Fibroblast of pulmonary artery (primary cell): ENCODE results near the gene DOCK10.

Source experiments
- DNase-seq: peaks from one replicate; pipeline ENCODE4 v3.0.0-alpha.2; 2010; ENCODE audit warnings: low read depth
- H3K4me3 ChIP-seq: replicated peaks from 2 replicates; pipeline ENCODE4 v1.5.1; 2011; ENCODE audit warnings: low read depth, mild to moderate bottlenecking, control low read depth, low read length, moderate library complexity
- CTCF ChIP-seq: IDR thresholded peaks from 2 replicates; pipeline ENCODE4 v1.5.1; 2011; ENCODE audit warnings: mild to moderate bottlenecking, control low read depth, low read length, inconsistent platforms; ENCODE audit errors: missing control alignments

The DOCK10 gene

DNA sequence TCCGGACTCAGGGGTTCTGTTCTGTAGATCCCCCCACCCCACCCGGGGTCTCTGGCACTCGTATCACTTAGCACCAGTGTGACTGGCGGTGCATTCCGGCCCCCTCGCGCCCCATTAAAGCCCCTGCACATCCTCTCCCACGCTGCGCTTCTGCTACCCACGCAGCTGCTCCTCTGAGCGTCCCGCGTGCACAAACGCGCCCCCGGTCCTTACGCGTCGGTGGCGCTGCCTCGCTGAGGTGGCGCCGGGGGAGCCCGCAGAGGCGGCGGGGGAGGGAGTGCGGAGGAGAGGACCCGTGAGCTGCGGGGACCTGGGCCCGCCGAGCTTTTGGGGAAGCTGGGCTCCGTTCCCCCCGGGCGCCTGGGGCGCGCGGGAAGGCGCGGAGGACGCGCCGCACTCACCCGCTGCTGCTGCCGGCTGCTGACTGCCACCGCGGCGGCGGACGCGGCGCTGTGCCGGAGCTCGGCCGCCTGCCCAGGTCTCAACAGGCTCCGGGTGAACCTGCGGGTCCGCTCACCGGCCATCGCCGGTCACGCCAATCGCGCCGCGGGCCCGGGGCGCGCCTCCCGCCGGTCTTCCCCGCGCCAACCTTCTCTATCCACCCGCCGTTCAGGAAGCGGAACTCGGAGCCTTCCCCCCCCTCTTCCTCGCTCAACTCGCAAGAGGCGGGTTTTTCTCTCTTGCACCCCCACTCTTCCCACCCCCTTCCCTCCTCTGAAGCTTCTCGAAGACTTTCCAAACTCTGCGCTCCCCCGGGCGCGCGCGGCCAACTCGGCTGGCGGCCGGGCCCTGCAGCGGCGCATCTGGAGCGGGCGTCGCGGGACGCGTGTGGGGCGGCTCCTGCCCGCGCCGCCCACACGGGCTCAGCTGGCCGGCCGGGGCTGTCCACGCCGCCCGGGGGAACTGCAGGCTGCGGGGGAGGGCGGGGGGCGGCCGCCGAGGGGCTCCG is at the start of gene DOCK10:
DOCK10 (minus strand) TSS at position 618 of the 949 bp plus-strand sequence; CDS start at position 524, 94 bp downstream.
- peak within 1 kb of the TSS; percentile 64 for H3K4me3 ChIP-seq
- peak; percentile 46 for DNase-seq
- no peak for TF ChIP-seq CTCF

- TF ChIP-seq CTCF = no peak
- no peak overlapping the region for H3K4me3 ChIP-seq
- peak; percentile 57 for DNase-seq
These were observed 49.1 kb upstream of the DOCK10 start for GRCh38 chr2:225091336-225091735.

GRCh38 chr2:225090746-225091145 is 48.5 kb upstream of the DOCK10 start:
- no peak for TF ChIP-seq CTCF
- no peak overlapping the region for H3K4me3 ChIP-seq
- DNase-seq = no peak

GRCh38 chr2:225086915-225087314 is 44.6 kb upstream of the DOCK10 start:
- no peak overlapping the region for H3K4me3 ChIP-seq

DNA sequence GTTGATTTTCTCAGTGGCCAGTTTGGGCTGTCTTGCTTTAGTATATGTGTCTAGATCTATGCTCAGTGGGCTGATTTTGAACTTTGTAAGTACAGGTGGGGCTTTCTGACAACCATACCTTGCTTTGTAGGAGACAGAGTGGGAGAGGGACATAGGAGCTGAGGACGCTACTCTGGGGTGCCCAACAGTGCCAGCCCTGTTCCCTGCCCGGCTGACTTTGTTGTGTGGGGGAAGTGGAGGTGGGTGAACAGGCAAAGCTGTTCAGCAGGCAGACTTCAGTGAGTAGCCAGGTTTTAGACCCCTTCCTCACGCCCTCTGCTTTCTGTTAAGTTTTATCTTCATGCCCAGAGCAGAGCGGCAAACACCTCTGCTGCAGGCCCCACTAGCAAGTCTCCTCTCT is 44.2 kb upstream of the DOCK10 start:
- no peak for TF ChIP-seq CTCF
- no peak for DNase-seq
- H3K4me3 ChIP-seq = no peak overlapping the region

More at GRCh38 chr2:225086915-225087314, 44.6 kb upstream of the DOCK10 start:
- no peak for DNase-seq
- TF ChIP-seq CTCF = no peak

- TF ChIP-seq CTCF = no peak
- H3K4me3 ChIP-seq = no peak overlapping the region
- DNase-seq = no peak
These were observed 41.0 kb upstream of the DOCK10 start for GRCh38 chr2:225083276-225083675.
